SK-N-SH treated with all-trans-retinoic acid at 6 μM for 48 hours (cell line): ENCODE data around the gene NOTCH3.

ENCODE experiments used
- ARNTL ChIP-seq: fragments of 450-650 bp; formaldehyde crosslinking; IDR thresholded peaks from 2 replicates; pipeline ENCODE4 v1.5.0; 2020; ENCODE audit warnings: low read depth, mild to moderate bottlenecking, moderate library complexity, borderline replicate concordance
- GLIS3 ChIP-seq: fragments of 250-450 bp; sonication (Bioruptor Pico); IDR thresholded peaks from 2 replicates; pipeline ENCODE4 v1.5.0; 2020; ENCODE audit warnings: mild to moderate bottlenecking, moderate library complexity
- OSR1 ChIP-seq: fragments of 250-450 bp; sonication (Bioruptor Pico); IDR thresholded peaks from 2 replicates; pipeline ENCODE4 v1.8.0; 2022; ENCODE audit warnings: moderate library complexity, mild to moderate bottlenecking, inconsistent platforms
- RARB ChIP-seq: fragments of 250-450 bp; sonication (Bioruptor Pico); IDR thresholded peaks from 2 replicates; pipeline ENCODE4 v1.8.0; 2021; ENCODE audit warnings: mild to moderate bottlenecking, moderate library complexity
- SNAI2 ChIP-seq: fragments of 250-450 bp; sonication (Bioruptor Pico); IDR thresholded peaks from 2 replicates; pipeline ENCODE4 v1.5.0; 2020; ENCODE audit warnings: mild to moderate bottlenecking, moderate library complexity
- TCF4 ChIP-seq: fragments of 250-450 bp; sonication (Bioruptor Pico); IDR thresholded peaks from 2 replicates; pipeline ENCODE4 v1.8.0; 2021; ENCODE audit warnings: mild to moderate bottlenecking, moderate library complexity, borderline replicate concordance
- TOX ChIP-seq: fragments of 250-450 bp; sonication (Bioruptor Pico); IDR thresholded peaks from 2 replicates; pipeline ENCODE4 v1.8.0; 2021; ENCODE audit warnings: mild to moderate bottlenecking, moderate library complexity, borderline replicate concordance
- ZFP30 ChIP-seq: fragments of 450-650 bp; formaldehyde crosslinking; IDR thresholded peaks from 2 replicates; pipeline ENCODE4 v1.5.0; 2022; ENCODE audit warnings: mild to moderate bottlenecking, moderate library complexity
- ZNF565 ChIP-seq: fragments of 450-650 bp; formaldehyde crosslinking; conservative IDR thresholded peaks from 2 replicates; pipeline ENCODE4 v1.5.0; 2020; ENCODE audit warnings: low read depth, mild to moderate bottlenecking, moderate library complexity
- ZNF70 ChIP-seq: fragments of 450-650 bp; formaldehyde crosslinking; IDR thresholded peaks from 2 replicates; pipeline ENCODE4 v1.5.0; 2020; ENCODE audit warnings: mild to moderate bottlenecking, moderate library complexity
- ZNF8 ChIP-seq: fragments of 450-650 bp; formaldehyde crosslinking; IDR thresholded peaks from 2 replicates; pipeline ENCODE4 v1.5.0; 2020; ENCODE audit warnings: mild to moderate bottlenecking, moderate library complexity
- TF ChIP-seq, protein P1 (sequence below): fragments of 250-450 bp; sonication (Bioruptor Pico); IDR thresholded peaks from 2 replicates; pipeline ENCODE4 v1.8.0; 2020; ENCODE audit warnings: mild to moderate bottlenecking, moderate library complexity, borderline replicate concordance
- TF ChIP-seq, protein P2 (sequence below): fragments of 250-450 bp; sonication (Bioruptor Pico); IDR thresholded peaks from 2 replicates; pipeline ENCODE4 v1.5.0; 2020; ENCODE audit warnings: mild to moderate bottlenecking, moderate library complexity
- TF ChIP-seq, protein P3 (sequence below): fragments of 250-450 bp; sonication (Bioruptor Pico); IDR thresholded peaks from 2 replicates; pipeline ENCODE4 v1.5.1; 2021; ENCODE audit warnings: mild to moderate bottlenecking, moderate library complexity

DNA sequence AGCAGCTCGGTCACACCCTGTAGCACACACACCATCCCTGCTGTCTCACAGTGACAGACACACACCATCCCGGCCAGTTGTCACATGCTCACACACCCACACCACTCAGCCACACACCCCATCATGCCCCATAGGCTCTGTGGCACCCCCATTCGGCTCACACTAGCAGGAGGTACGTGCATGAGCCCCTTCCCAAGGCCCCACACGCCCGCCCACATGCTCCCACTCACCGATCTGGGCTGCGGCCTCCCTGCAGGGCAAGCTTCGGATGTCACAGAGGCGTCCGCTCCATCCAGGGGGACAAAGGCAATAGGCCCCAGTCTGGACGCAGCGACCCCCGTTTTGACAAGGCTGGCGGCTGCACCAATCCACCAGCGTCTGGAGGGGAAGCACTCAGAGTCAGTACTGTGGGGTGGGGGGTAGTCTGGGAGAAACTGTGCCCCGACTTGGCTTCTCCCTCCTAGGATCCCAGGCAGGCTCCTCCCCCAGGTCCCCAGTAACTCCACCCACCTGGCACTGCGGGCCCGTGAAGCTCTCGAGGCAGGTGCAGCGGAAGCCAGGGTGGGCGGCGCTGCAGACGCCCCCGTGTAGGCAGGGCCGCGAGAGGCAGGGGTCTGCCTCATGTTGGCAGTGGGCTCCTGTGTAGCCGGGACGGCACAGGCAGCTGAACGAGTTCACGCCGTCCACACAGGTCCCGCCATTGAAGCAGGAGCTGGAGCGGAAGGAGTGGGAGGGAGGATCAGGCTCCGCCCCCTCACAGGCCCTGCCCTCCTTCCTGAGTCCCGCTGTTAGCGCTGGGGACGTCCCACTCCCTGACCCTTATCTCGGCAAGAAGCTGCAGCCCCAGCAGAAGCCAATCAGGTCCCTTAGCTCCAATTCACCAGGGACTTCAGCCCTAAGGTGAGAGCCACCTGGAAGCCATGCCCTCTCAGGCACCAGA, 20.1 kb downstream of the NOTCH3 start:
- TF ChIP-seq SNAI2 (CRISPR knock-in tag) = no peak
- TF ChIP-seq, protein P1, sequence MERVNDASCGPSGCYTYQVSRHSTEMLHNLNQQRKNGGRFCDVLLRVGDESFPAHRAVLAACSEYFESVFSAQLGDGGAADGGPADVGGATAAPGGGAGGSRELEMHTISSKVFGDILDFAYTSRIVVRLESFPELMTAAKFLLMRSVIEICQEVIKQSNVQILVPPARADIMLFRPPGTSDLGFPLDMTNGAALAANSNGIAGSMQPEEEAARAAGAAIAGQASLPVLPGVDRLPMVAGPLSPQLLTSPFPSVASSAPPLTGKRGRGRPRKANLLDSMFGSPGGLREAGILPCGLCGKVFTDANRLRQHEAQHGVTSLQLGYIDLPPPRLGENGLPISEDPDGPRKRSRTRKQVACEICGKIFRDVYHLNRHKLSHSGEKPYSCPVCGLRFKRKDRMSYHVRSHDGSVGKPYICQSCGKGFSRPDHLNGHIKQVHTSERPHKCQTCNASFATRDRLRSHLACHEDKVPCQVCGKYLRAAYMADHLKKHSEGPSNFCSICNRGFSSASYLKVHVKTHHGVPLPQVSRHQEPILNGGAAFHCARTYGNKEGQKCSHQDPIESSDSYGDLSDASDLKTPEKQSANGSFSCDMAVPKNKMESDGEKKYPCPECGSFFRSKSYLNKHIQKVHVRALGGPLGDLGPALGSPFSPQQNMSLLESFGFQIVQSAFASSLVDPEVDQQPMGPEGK (CRISPR knock-in tag) = no peak
- TF ChIP-seq ZFP30 (CRISPR knock-in tag) = no peak
- no peak for TF ChIP-seq ZNF8 (CRISPR knock-in tag)
- TF ChIP-seq RARB = no peak
- TF ChIP-seq ZNF565 = no peak
- TF ChIP-seq GLIS3 (CRISPR knock-in tag) = no peak
- TF ChIP-seq ZNF70 = no peak
- TF ChIP-seq, protein P2, sequence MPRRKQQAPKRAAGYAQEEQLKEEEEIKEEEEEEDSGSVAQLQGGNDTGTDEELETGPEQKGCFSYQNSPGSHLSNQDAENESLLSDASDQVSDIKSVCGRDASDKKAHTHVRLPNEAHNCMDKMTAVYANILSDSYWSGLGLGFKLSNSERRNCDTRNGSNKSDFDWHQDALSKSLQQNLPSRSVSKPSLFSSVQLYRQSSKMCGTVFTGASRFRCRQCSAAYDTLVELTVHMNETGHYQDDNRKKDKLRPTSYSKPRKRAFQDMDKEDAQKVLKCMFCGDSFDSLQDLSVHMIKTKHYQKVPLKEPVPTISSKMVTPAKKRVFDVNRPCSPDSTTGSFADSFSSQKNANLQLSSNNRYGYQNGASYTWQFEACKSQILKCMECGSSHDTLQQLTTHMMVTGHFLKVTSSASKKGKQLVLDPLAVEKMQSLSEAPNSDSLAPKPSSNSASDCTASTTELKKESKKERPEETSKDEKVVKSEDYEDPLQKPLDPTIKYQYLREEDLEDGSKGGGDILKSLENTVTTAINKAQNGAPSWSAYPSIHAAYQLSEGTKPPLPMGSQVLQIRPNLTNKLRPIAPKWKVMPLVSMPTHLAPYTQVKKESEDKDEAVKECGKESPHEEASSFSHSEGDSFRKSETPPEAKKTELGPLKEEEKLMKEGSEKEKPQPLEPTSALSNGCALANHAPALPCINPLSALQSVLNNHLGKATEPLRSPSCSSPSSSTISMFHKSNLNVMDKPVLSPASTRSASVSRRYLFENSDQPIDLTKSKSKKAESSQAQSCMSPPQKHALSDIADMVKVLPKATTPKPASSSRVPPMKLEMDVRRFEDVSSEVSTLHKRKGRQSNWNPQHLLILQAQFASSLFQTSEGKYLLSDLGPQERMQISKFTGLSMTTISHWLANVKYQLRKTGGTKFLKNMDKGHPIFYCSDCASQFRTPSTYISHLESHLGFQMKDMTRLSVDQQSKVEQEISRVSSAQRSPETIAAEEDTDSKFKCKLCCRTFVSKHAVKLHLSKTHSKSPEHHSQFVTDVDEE (CRISPR knock-in tag) = no peak
- TF ChIP-seq TOX (CRISPR knock-in tag) = no peak
- TF ChIP-seq, protein P3, sequence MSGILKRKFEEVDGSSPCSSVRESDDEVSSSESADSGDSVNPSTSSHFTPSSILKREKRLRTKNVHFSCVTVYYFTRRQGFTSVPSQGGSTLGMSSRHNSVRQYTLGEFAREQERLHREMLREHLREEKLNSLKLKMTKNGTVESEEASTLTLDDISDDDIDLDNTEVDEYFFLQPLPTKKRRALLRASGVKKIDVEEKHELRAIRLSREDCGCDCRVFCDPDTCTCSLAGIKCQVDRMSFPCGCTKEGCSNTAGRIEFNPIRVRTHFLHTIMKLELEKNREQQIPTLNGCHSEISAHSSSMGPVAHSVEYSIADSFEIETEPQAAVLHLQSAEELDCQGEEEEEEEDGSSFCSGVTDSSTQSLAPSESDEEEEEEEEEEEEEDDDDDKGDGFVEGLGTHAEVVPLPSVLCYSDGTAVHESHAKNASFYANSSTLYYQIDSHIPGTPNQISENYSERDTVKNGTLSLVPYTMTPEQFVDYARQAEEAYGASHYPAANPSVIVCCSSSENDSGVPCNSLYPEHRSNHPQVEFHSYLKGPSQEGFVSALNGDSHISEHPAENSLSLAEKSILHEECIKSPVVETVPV (CRISPR knock-in tag) = no peak
- no peak for TF ChIP-seq ARNTL (CRISPR knock-in tag)
- no peak for TF ChIP-seq OSR1 (CRISPR knock-in tag)
- no peak for TF ChIP-seq TCF4 (CRISPR knock-in tag)
